GM19395 (cell line): ENCODE measurements around the gene WWOX.

Experiments used
- ATAC-seq: cut with Tn5 transposase; IDR thresholded peaks from one replicate; pipeline ENCODE4 v1.9.1; 2021; ENCODE audit warnings: mild to moderate bottlenecking, moderate library complexity; ENCODE audit not compliant: unreplicated experiment

Gene WWOX

GRCh38 chr16:78694414-78694813, 595.0 kb downstream of the WWOX start:
- no peak for ATAC-seq

- ATAC-seq: no peak
Observed at GRCh38 chr16:78695391-78695790, 595.9 kb downstream of the WWOX start.

GRCh38 chr16:78696797-78697196, 597.3 kb downstream of the WWOX start:
- ATAC-seq: no peak

- no peak for ATAC-seq
Observed at GRCh38 chr16:78697426-78697825, 598.0 kb downstream of the WWOX start.

- ATAC-seq: no peak
Observed at GRCh38 chr16:78703936-78704335, 604.5 kb downstream of the WWOX start.

GRCh38 chr16:78704416-78704815, 605.0 kb downstream of the WWOX start:
- ATAC-seq: no peak

- ATAC-seq: no peak
Observed at GRCh38 chr16:78705694-78706093, 606.2 kb downstream of the WWOX start.

GRCh38 chr16:78706637-78707036, 607.2 kb downstream of the WWOX start:
- ATAC-seq: no peak

- ATAC-seq: no peak
Observed at GRCh38 chr16:78709137-78709884, 609.9 kb downstream of the WWOX start.

- no peak for ATAC-seq
Observed at GRCh38 chr16:78715106-78715505, 615.7 kb downstream of the WWOX start.

- no peak for ATAC-seq
Observed at GRCh38 chr16:78715673-78716072, 616.2 kb downstream of the WWOX start.

GRCh38 chr16:78718141-78718540, 618.7 kb downstream of the WWOX start:
- no peak for ATAC-seq

GRCh38 chr16:78720416-78720815, 621.0 kb downstream of the WWOX start:
- ATAC-seq: no peak

GRCh38 chr16:78727536-78727935, 628.1 kb downstream of the WWOX start:
- ATAC-seq: no peak

GRCh38 chr16:78729687-78730086, 630.2 kb downstream of the WWOX start:
- ATAC-seq: peak; percentile 66

GRCh38 chr16:78731785-78732184, 632.3 kb downstream of the WWOX start:
- ATAC-seq: no peak

- ATAC-seq: no peak
Observed at GRCh38 chr16:78732696-78733095, 633.2 kb downstream of the WWOX start.

GRCh38 chr16:78735337-78735736, 635.9 kb downstream of the WWOX start:
- ATAC-seq: no peak

GRCh38 chr16:78737630-78738029, 638.2 kb downstream of the WWOX start:
- ATAC-seq: no peak

- ATAC-seq: no peak
Observed at GRCh38 chr16:78738557-78738956, 639.1 kb downstream of the WWOX start.

GRCh38 chr16:78740269-78740668, 640.8 kb downstream of the WWOX start:
- ATAC-seq: no peak

- peak; percentile 98 for ATAC-seq
Observed at GRCh38 chr16:78742501-78743283, 643.2 kb downstream of the WWOX start.
